ENCODE data around the gene PRIMPOL.

Gene PRIMPOL

GRCh38 chr4:184662236-184662635, 12.7 kb downstream of the PRIMPOL start:
- no peak for DNase-seq
- H4K12ac ChIP-seq (ENCODE audit: low read depth, low read length), result no peak overlapping the region
- no peaks in the 10 kb centered on the region for H3K36me3 ChIP-seq (ENCODE audit: control insufficient read depth in 1 of 2, insufficient read depth in 2 of 2, low read length in 2 of 2)
- H3K27me3 ChIP-seq (ENCODE audit: insufficient read depth, low read length), result no peaks in the 10 kb centered on the region
- no peak overlapping the region for H2AFZ ChIP-seq (ENCODE audit: insufficient read depth, low read length, poor library complexity)
- no peak overlapping the region for H2BK12ac ChIP-seq (ENCODE audit: low read length)
- no peak overlapping the region for H4K8ac ChIP-seq (ENCODE audit: low read depth, low read length)
- H3K79me1 ChIP-seq (ENCODE audit: low read length), result no peaks in the 10 kb centered on the region
- no peak overlapping the region for H3K18ac ChIP-seq (ENCODE audit: low read length)
- no peak overlapping the region for H3K27ac ChIP-seq (ENCODE audit: low read depth, low read length)
- WGBS (ENCODE audit: extremely low coverage, insufficient coverage, insufficient read length), result no CpG with 5 or more reads among the region's 1 CpG
- H3K23ac ChIP-seq (ENCODE audit: low read length), result no peak overlapping the region
- no peak overlapping the region for H3K4ac ChIP-seq (ENCODE audit: low read depth, low read length)
- no peak overlapping the region for H4K91ac ChIP-seq (ENCODE audit: low read depth, low read length)
- H2AK5ac ChIP-seq (ENCODE audit: low read length), result no peak overlapping the region
- no peaks in the 10 kb centered on the region for H3K4me1 ChIP-seq (ENCODE audit: control insufficient read depth in 1 of 2, insufficient read depth in 2 of 2, low read length in 2 of 2)
- no peaks in the 10 kb centered on the region for H3K9me3 ChIP-seq (ENCODE audit: insufficient read depth, low read depth, low read length)
- no peaks in the 10 kb centered on the region for H3K79me2 ChIP-seq (ENCODE audit: control insufficient read depth, insufficient read depth, low read length, poor library complexity)
- no peak overlapping the region for H2BK120ac ChIP-seq (ENCODE audit: insufficient read depth, low read length, poor library complexity)
- no peak overlapping the region for H3K4me3 ChIP-seq (ENCODE audit: low read depth, low read length)
- H3K9ac ChIP-seq (ENCODE audit: low read length), result no peak overlapping the region
- H2BK5ac ChIP-seq (ENCODE audit: low read depth, low read length, poor library complexity), result no peak overlapping the region
- no peak overlapping the region for H3K4me2 ChIP-seq (ENCODE audit: low read length)
- no peak overlapping the region for H3K14ac ChIP-seq (ENCODE audit: low read length)

- Histone ChIP-seq H3K36me3 (ENCODE audit: control insufficient read depth in 1 of 2, insufficient read depth in 2 of 2, low read length in 2 of 2) (peaks cover 0 to 5% of the 10 kb centered on the region in 2 experiments), H3K4me2 (ENCODE audit: low read length) (no peak overlapping the region), H3K4me3 (ENCODE audit: low read depth, low read length) (no peak overlapping the region), H3K27ac (ENCODE audit: low read depth, low read length) (no peak overlapping the region), H3K4me1 (ENCODE audit: control insufficient read depth in 1 of 2, insufficient read depth in 2 of 2, low read length in 2 of 2) (peaks cover 0 to 4% of the 10 kb centered on the region in 2 experiments), H3K9ac (ENCODE audit: low read length) (no peak overlapping the region), H3K4ac (ENCODE audit: low read depth, low read length) (no peak overlapping the region), H4K12ac (ENCODE audit: low read depth, low read length) (no peak overlapping the region), H3K9me3 (ENCODE audit: insufficient read depth, low read depth, low read length) (no peaks in the 10 kb centered on the region), H2AFZ (ENCODE audit: insufficient read depth, low read length, poor library complexity) (no peak overlapping the region), H4K91ac (ENCODE audit: low read depth, low read length) (no peak overlapping the region), H3K23ac (ENCODE audit: low read length) (no peak overlapping the region), H2BK120ac (ENCODE audit: insufficient read depth, low read length, poor library complexity) (no peak overlapping the region), H3K18ac (ENCODE audit: low read length) (no peak overlapping the region), H3K79me2 (ENCODE audit: control insufficient read depth, insufficient read depth, low read length, poor library complexity) (no peaks in the 10 kb centered on the region), H3K14ac (ENCODE audit: low read length) (no peak overlapping the region), H2BK12ac (ENCODE audit: low read length) (no peak overlapping the region), H2BK5ac (ENCODE audit: low read depth, low read length, poor library complexity) (no peak overlapping the region), H3K79me1 (ENCODE audit: low read length) (no peaks in the 10 kb centered on the region), H3K27me3 (ENCODE audit: insufficient read depth, low read length) (no peaks in the 10 kb centered on the region), H4K8ac (ENCODE audit: low read depth, low read length) (no peak overlapping the region), H2AK5ac (ENCODE audit: low read length) (no peak overlapping the region)
- WGBS (ENCODE audit: extremely low coverage, insufficient coverage, insufficient read length), result no CpG with 5 or more reads among the region's 6 CpGs
- peak in 1 of 2 donors; percentile 24 for DNase-seq
Observed at GRCh38 chr4:184664445-184665210, 15.1 kb downstream of the PRIMPOL start.

- Histone ChIP-seq H4K12ac (ENCODE audit: low read depth, low read length) (no peak overlapping the region), H3K27ac (ENCODE audit: low read depth, low read length) (no peak overlapping the region), H3K4me1 (ENCODE audit: control insufficient read depth in 1 of 2, insufficient read depth in 2 of 2, low read length in 2 of 2) (peaks cover 0 to 4% of the 10 kb centered on the region in 2 experiments), H3K4me2 (ENCODE audit: low read length) (no peak overlapping the region), H4K8ac (ENCODE audit: low read depth, low read length) (no peak overlapping the region), H3K23ac (ENCODE audit: low read length) (no peak overlapping the region), H3K36me3 (ENCODE audit: control insufficient read depth in 1 of 2, insufficient read depth in 2 of 2, low read length in 2 of 2) (peaks cover 0 to 5% of the 10 kb centered on the region in 2 experiments), H2BK5ac (ENCODE audit: low read depth, low read length, poor library complexity) (no peak overlapping the region), H2BK120ac (ENCODE audit: insufficient read depth, low read length, poor library complexity) (no peak overlapping the region), H3K18ac (ENCODE audit: low read length) (no peak overlapping the region), H2AFZ (ENCODE audit: insufficient read depth, low read length, poor library complexity) (no peak overlapping the region), H3K9me3 (ENCODE audit: insufficient read depth, low read depth, low read length) (no peaks in the 10 kb centered on the region), H3K79me2 (ENCODE audit: control insufficient read depth, insufficient read depth, low read length, poor library complexity) (no peaks in the 10 kb centered on the region), H3K4ac (ENCODE audit: low read depth, low read length) (no peak overlapping the region), H3K9ac (ENCODE audit: low read length) (no peak overlapping the region), H3K27me3 (ENCODE audit: insufficient read depth, low read length) (no peaks in the 10 kb centered on the region), H2AK5ac (ENCODE audit: low read length) (no peak overlapping the region), H3K79me1 (ENCODE audit: low read length) (no peaks in the 10 kb centered on the region), H4K91ac (ENCODE audit: low read depth, low read length) (no peak overlapping the region), H3K14ac (ENCODE audit: low read length) (no peak overlapping the region), H2BK12ac (ENCODE audit: low read length) (no peak overlapping the region), H3K4me3 (ENCODE audit: low read depth, low read length) (no peak overlapping the region)
- DNase-seq, result no peak
- WGBS (ENCODE audit: extremely low coverage, insufficient coverage, insufficient read length), result no CpG with 5 or more reads among the region's 6 CpGs
Observed at GRCh38 chr4:184666670-184667069, 17.1 kb downstream of the PRIMPOL start.

GRCh38 chr4:184668096-184668495, 18.6 kb downstream of the PRIMPOL start:
- Histone ChIP-seq H3K14ac (ENCODE audit: low read length) (no peak overlapping the region), H3K27me3 (ENCODE audit: insufficient read depth, low read length) (no peaks in the 10 kb centered on the region), H2AFZ (ENCODE audit: insufficient read depth, low read length, poor library complexity) (no peak overlapping the region), H3K79me2 (ENCODE audit: control insufficient read depth, insufficient read depth, low read length, poor library complexity) (no peaks in the 10 kb centered on the region), H3K9me3 (ENCODE audit: insufficient read depth, low read depth, low read length) (no peaks in the 10 kb centered on the region), H4K91ac (ENCODE audit: low read depth, low read length) (no peak overlapping the region), H3K18ac (ENCODE audit: low read length) (no peak overlapping the region), H3K23ac (ENCODE audit: low read length) (no peak overlapping the region), H2AK5ac (ENCODE audit: low read length) (no peak overlapping the region), H3K9ac (ENCODE audit: low read length) (no peak overlapping the region), H3K4me1 (ENCODE audit: control insufficient read depth in 1 of 2, insufficient read depth in 2 of 2, low read length in 2 of 2) (peaks cover 0 to 4% of the 10 kb centered on the region in 2 experiments), H2BK12ac (ENCODE audit: low read length) (no peak overlapping the region), H3K36me3 (ENCODE audit: control insufficient read depth in 1 of 2, insufficient read depth in 2 of 2, low read length in 2 of 2) (peaks cover 6 to 11% of the 10 kb centered on the region in 2 experiments), H3K79me1 (ENCODE audit: low read length) (no peaks in the 10 kb centered on the region), H3K4ac (ENCODE audit: low read depth, low read length) (no peak overlapping the region), H3K4me2 (ENCODE audit: low read length) (no peak overlapping the region), H4K12ac (ENCODE audit: low read depth, low read length) (no peak overlapping the region), H4K8ac (ENCODE audit: low read depth, low read length) (no peak overlapping the region), H3K27ac (ENCODE audit: low read depth, low read length) (no peak overlapping the region), H2BK5ac (ENCODE audit: low read depth, low read length, poor library complexity) (no peak overlapping the region), H3K4me3 (ENCODE audit: low read depth, low read length) (no peak overlapping the region), H2BK120ac (ENCODE audit: insufficient read depth, low read length, poor library complexity) (no peak overlapping the region)
- WGBS (ENCODE audit: extremely low coverage, insufficient coverage, insufficient read length), result no CpG with 5 or more reads among the region's 9 CpGs
- no peak for DNase-seq
